Dendritic cell treated with granulocyte-macrophage colony-stimulating factor and Interleukin-4, amounts not matched to agents 40 ng/mL and 50 ng/mL, for 4 days (primary cell): ENCODE data around the gene ADCY9.
"Not testable (repeated sequence)": the region's sequence is repeated elsewhere in the genome, so short reads cannot be mapped to it uniquely, and the experiment has no call there.

Source experiments
- H3K27ac Mint-ChIP-seq: one replicate; pipeline ENCODE4 v1.8.0; 2022; ENCODE audit warnings: mild to moderate bottlenecking, mixed read lengths
- H3K27me3 Mint-ChIP-seq: one replicate; pipeline ENCODE4 v1.8.0; 2022; ENCODE audit warnings: mild to moderate bottlenecking, mixed read lengths
- H3K36me3 Mint-ChIP-seq: one replicate; pipeline ENCODE4 v1.8.0; 2022; ENCODE audit warnings: low read depth, mixed read lengths
- H3K4me1 Mint-ChIP-seq: one replicate; pipeline ENCODE4 v1.8.0; 2022; ENCODE audit warnings: low read depth, mixed read lengths
- H3K4me3 Mint-ChIP-seq: one replicate; pipeline ENCODE4 v1.8.0; 2022; ENCODE audit warnings: mild to moderate bottlenecking, moderate library complexity, mixed read lengths
- H3K9me3 Mint-ChIP-seq: one replicate; pipeline ENCODE4 v1.8.0; 2022; ENCODE audit warnings: mixed read lengths
- intact Hi-C: fragments of 100-400 bp; cut with micrococcal nuclease; formaldehyde crosslinking; loops from one replicate; pipeline ENCODE4 v1.15.0; 2022

Gene ADCY9

DNA sequence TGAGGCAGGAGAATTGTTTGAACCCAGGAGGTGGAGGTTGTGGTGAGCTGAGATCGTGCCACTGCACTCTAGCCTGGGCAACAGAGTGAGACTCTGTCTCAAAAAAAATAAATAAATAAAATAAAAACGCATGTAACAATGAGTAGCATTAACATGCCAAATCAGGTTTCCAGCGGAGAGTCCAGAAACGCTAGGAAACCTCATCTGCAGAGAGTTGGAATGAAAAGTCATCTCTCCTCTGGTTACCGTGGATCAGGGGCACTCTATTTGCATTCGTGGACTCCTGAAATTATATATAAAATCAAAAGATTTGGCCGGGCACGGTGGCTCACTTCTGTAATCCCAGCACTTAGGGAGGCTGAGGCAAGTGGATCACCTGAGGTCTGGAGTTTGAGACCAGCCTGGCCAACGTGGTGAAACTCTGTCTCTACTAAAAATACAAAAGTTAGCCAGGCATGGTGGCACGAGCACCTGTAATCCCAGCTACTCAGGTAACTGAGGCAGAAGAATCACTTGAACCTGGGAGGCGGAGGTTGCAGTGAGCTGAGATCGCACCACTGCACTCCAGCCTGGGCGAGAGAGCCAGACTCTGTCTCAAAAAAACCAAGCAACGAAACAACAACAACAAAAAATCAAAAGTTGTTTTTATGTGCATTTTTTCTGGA is 156.2 kb downstream of the ADCY9 start:
- peaks cover 46% of the 10 kb centered on the region for H3K27me3 Mint-ChIP-seq
- H3K9me3 Mint-ChIP-seq, H3K36me3 Mint-ChIP-seq, intact Hi-C loops: not testable (repeated sequence)
- H3K4me3 Mint-ChIP-seq, result peak overlapping the region; percentile 44
- peak overlapping the region; percentile 69 for H3K27ac Mint-ChIP-seq
- H3K4me1 Mint-ChIP-seq, result peaks cover 35% of the 10 kb centered on the region

DNA sequence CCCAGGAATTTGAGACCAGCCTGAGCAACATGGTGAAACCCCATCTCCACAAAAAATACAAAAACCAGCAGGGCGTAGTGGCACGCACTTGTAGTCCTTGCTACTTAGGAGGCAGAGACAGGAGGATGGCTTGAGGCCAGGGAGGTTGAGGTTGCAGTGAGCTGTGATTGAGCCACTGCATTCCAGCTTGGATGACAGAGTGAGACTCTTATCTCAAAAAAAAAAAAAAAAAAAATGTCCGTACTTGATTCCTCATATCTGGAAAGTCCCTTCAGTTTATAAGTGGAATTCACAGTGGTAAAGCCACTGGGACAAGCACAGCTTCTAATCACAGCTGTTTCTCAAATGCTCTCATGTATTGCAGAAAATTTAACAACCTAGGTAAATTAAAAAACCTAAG is 157.1 kb downstream of the ADCY9 start:
- H3K36me3 Mint-ChIP-seq, result no peaks in the 10 kb centered on the region
- no peak overlapping the region for H3K27ac Mint-ChIP-seq
- H3K9me3 Mint-ChIP-seq, result no peaks in the 10 kb centered on the region
- H3K4me1 Mint-ChIP-seq, result peaks cover 37% of the 10 kb centered on the region
- H3K27me3 Mint-ChIP-seq, result peaks cover 55% of the 10 kb centered on the region
- no peak overlapping the region for H3K4me3 Mint-ChIP-seq
- intact Hi-C loops, result no loop called here

DNA sequence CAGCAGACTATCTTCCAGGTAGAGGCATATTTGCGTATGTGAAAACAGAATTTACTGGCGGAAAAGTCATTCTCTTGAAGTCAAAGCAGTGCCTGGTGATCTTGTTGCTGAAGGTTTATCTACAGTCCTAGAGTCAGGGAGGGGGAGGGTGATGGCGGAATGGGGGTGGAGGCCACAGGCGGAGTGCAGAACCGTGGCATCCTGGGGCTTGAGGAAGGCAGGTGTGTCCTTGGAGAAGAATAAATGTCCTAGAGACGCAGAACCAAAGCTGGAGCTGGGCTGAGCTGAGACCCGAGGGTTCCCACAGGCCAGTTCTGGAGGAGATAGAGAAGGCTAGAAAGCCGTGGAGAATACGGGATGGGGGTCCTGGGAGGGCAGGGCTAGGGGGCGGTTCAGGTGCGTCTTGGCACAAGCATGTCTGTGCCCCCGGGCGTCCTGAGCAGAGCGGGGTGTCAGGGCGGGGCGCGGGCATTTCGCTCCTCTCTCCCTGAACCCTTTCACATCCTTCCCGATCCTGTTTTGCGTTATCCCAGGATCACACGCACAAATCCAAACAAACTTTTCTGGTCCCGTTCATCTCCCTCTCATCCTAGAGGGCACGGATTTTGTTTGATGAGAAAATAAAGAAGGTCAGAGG is 158.8 kb downstream of the ADCY9 start:
- Mint-ChIP-seq H3K4me1 (peaks cover 23% of the 10 kb centered on the region), H3K9me3 (no peaks in the 10 kb centered on the region), H3K27me3 (peaks cover 61% of the 10 kb centered on the region), H3K4me3 (no peak overlapping the region), H3K27ac (no peak overlapping the region), H3K36me3 (no peaks in the 10 kb centered on the region)
- intact Hi-C loops, result no loop called here

DNA sequence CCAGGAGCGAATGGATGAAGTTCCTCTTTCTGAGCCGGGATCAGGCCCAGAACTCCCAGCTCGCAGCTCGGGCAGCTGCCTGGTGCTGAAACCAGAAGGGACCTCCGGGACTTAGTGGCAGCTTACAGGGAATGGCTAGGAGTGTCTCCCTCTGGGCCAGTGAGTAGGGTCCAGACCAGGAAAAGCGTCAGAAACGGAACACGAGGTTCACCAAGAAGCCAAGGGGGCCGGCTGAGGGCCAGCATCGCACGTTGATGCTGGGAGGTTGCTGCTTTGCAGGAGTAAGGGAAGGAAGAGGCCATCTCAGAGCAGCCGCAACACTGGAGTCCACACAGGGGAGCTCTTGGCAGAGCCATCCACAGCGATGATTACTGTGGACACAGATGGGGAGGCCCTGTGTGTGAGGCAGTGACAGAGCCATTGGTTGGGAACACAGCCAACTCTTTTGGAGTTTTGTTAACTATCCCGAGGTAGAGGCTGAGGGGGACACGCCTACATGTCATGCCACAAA is 161.8 kb downstream of the ADCY9 start:
- H3K9me3 Mint-ChIP-seq, result no peaks in the 10 kb centered on the region
- H3K27me3 Mint-ChIP-seq, result peaks cover 75% of the 10 kb centered on the region
- H3K27ac Mint-ChIP-seq, result peak overlapping the region; percentile 51

DNA sequence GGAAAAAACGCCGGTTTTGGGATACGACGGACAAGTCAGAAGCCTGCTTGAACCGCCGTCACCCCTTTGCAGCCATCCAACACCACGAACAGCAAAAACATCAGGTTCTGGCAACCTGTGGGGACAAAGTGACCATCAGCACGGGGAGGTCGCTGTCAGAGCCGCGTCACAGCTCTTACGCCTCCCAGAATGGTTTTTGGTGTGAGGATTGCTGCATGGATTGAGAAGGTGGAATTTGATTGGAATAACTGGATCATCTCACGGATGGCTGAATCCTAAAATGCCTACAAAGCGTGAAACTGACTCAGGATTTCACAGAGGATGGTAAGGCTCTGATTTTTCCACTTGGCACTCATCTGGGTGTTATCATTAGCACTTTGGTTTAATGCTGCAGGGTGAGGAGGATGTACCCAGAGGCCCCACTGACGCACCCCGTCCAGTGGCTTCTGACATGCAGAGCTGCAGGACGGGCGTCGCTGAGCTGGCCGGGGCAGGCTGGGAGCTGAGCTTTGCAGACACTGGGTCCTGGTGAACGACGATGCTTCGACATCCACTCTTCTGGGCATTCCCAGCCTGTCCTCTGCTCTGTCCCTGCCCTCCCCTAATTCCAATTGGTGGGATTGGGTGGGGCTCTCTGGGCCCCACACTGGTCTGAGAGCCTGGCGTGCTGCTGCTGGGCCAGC is 162.4 kb downstream of the ADCY9 start:
- Mint-ChIP-seq H3K9me3 (no peaks in the 10 kb centered on the region), H3K36me3 (no peaks in the 10 kb centered on the region), H3K27ac (peak overlapping the region; percentile 51), H3K4me3 (no peak overlapping the region), H3K27me3 (peaks cover 78% of the 10 kb centered on the region), H3K4me1 (peaks cover 19% of the 10 kb centered on the region)
- intact Hi-C loops, result no loop called here

More for the DNA sequence above, 161.8 kb downstream of the ADCY9 start:
- H3K36me3 Mint-ChIP-seq, result no peaks in the 10 kb centered on the region
- intact Hi-C loops, result no loop called here
- peak overlapping the region; percentile 8 for H3K4me3 Mint-ChIP-seq
- peaks cover 19% of the 10 kb centered on the region for H3K4me1 Mint-ChIP-seq

DNA sequence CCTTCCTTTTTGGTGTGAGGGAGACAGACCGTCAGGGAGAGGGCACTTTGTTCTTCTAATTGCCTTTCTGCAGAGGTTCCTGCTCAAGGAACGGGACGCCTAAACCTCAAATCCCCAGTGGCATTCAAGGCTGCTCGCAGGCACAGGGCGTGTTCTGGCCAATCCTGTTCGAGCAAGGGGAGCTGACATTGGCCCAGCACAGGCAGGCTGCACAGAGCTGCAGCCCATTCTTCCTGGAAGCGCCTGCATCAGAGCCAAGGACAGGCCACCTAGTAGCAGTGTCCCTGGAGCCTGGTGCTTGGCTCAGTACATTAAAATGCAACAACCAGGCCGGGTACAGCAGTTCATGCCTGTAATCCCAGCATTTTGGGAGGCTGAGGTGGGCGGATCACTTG is 163.5 kb downstream of the ADCY9 start:
- Mint-ChIP-seq H3K27me3 (peaks cover 73% of the 10 kb centered on the region), H3K36me3 (no peaks in the 10 kb centered on the region), H3K4me3 (no peak overlapping the region), H3K9me3 (no peaks in the 10 kb centered on the region), H3K4me1 (peaks cover 19% of the 10 kb centered on the region), H3K27ac (no peak overlapping the region)
- intact Hi-C loops, result no loop called here

DNA sequence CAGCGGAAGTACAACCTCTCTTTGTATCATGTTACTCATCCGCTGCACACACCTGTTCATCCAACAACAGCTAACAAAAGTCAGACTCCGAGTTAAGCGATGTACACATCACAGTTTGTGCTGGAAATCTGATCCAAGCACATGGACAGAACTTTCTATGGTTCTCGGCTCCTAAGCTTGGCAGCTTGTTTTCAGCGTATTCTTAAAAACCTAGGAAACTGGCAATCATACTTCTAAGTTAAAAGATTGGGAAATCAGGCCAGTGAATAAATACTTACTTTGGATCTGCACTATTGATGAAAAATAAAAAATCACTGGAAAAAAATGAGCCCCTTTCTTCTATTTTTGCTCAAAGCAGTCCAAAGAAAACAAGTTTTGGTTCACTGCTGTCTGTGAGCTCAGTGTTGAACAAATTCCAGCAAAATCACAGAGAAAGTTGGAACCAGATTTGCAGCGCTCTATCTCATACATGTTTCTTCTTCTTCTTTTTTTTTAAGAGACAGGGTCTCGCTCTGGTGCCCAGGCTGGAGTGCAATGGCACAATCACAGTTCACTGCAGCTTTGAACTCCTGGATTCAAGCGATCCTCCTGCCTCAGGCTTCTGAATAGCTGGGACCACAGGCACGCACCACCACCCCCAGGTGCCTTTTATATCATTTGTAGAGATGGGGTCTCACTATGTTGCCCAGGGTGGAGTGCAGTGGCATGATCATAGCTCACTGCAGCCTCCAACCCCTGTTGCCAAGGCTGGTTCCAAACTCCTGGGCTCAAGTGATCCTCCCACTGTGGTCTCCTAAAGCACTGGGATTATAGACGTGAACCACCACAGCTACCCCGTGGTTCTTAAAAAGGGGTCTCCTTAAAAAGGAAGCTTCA is 164.1 kb downstream of the ADCY9 start:
- Mint-ChIP-seq H3K36me3 (no peaks in the 10 kb centered on the region), H3K4me3 (no peak overlapping the region), H3K4me1 (peaks cover 14% of the 10 kb centered on the region), H3K27ac (no peak overlapping the region), H3K27me3 (peaks cover 67% of the 10 kb centered on the region), H3K9me3 (no peaks in the 10 kb centered on the region)
- intact Hi-C loops, result no loop called here

DNA sequence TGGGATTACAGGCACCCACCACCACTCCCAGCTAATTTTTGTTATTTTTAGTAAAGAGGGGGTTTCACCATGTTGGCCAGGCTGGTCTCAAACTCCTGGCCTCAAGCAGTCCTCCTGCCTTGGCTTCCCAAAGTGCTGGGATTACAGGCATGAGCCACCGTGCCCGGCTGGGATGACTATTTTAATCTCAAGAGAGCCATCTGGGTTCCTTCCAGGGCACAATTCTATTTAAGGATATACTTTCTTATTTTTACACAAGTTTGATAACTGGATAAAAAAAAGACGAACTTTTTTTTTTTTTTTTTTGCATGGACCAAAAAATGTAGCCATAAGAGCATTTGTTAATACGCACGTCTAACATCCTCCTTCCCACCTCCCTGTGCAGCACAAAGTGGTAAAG is 164.9 kb downstream of the ADCY9 start:
- H3K36me3 Mint-ChIP-seq, intact Hi-C loops, H3K4me3 Mint-ChIP-seq, H3K9me3 Mint-ChIP-seq, H3K27ac Mint-ChIP-seq: not testable (repeated sequence)
- H3K27me3 Mint-ChIP-seq, result peaks cover 64% of the 10 kb centered on the region
- peaks cover 14% of the 10 kb centered on the region for H3K4me1 Mint-ChIP-seq

DNA sequence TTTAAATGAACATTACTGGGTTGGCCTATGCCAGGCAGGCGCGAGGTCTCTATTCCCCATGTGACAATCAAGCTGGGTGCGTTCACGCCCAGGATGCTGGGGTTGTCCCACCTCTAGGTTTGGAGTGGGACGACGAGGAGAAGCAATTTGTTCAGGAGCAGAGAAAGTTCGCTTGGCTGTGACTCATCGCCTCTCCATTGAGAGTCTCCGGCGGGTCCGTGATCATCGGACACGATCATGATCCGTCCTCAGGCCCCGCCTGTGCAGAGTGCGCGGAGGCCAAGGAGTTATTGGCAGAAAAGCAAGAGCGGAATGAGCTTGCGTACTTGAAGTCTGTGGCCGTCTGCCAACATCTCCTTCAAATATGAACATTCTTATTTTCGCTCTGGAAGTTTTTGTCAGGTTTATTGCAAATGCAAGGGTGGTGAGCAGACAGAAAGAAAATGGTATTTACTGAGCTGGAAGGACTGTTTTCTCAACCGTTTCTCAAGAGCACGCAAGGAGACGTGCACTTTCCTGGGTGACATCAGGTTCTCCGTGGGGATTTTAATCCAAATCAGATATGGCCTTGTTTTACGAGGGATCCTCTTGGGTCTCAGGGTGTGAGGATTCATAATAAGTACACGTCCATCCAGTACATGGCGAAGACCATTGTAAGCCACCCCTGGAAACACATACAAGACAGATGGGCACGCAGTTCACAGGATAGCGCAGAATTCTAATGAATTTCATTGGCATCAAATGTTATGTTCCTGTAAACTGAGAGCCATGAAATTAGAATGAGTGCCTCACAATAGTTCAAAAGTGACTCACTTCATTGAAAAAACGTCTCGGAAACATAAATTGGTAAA is 165.7 kb downstream of the ADCY9 start:
- H3K36me3 Mint-ChIP-seq, result no peaks in the 10 kb centered on the region
- intact Hi-C loops, result no loop called here
- H3K27me3 Mint-ChIP-seq, result peaks cover 62% of the 10 kb centered on the region
- H3K4me1 Mint-ChIP-seq, result peaks cover 14% of the 10 kb centered on the region
- H3K4me3 Mint-ChIP-seq, result no peak overlapping the region
- no peaks in the 10 kb centered on the region for H3K9me3 Mint-ChIP-seq
- H3K27ac Mint-ChIP-seq, result no peak overlapping the region

DNA sequence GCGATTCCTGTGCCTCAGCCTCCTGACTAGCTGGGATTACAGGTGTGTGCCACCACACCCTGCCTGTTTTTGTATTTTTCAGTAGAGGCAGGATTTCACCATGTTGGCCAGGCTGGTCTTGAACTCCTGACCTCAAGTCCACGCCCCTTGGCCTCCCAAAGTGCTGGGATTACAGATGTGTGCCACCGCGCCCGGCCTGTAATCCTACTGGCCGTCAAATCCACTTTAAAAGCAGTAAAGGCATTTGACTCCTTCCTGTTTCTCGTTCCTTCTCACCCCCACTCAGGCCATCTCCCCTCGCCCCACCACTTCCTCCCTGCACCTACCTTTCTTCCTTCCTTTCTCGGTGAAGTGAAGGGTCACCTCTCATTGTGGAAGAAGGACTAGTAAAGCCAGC is 166.3 kb downstream of the ADCY9 start:
- no peaks in the 10 kb centered on the region for H3K9me3 Mint-ChIP-seq
- H3K4me1 Mint-ChIP-seq, result peaks cover 14% of the 10 kb centered on the region
- no peak overlapping the region for H3K4me3 Mint-ChIP-seq
- H3K27ac Mint-ChIP-seq, result no peak overlapping the region
- no peaks in the 10 kb centered on the region for H3K36me3 Mint-ChIP-seq
- intact Hi-C loops, result no loop called here
- peaks cover 58% of the 10 kb centered on the region for H3K27me3 Mint-ChIP-seq

DNA sequence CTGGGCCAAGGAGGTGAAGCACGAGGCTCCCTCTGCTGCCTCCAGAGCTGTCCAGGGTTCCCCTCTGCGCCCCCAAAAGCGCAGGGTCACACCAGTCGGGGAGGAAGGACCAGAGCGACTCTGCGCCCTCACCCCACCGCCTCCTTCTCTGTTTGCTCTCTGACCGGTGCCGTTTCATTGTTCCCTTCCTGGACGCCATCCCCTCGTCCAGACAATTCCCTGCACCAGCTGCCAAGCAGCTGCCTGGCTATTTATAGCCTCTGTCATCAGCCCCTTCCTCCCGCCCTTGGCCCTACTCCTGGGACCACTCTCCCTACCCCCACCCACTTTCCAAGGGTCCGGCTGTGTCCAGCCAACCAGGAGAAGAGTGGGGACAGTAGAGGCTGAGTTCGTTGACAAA is 167.0 kb downstream of the ADCY9 start:
- H3K36me3 Mint-ChIP-seq, result no peaks in the 10 kb centered on the region
- no peak overlapping the region for H3K4me3 Mint-ChIP-seq
- intact Hi-C loops, result no loop called here
- H3K4me1 Mint-ChIP-seq, result peaks cover 9% of the 10 kb centered on the region
- no peak overlapping the region for H3K27ac Mint-ChIP-seq
- H3K9me3 Mint-ChIP-seq, result no peaks in the 10 kb centered on the region
- peaks cover 52% of the 10 kb centered on the region for H3K27me3 Mint-ChIP-seq

DNA sequence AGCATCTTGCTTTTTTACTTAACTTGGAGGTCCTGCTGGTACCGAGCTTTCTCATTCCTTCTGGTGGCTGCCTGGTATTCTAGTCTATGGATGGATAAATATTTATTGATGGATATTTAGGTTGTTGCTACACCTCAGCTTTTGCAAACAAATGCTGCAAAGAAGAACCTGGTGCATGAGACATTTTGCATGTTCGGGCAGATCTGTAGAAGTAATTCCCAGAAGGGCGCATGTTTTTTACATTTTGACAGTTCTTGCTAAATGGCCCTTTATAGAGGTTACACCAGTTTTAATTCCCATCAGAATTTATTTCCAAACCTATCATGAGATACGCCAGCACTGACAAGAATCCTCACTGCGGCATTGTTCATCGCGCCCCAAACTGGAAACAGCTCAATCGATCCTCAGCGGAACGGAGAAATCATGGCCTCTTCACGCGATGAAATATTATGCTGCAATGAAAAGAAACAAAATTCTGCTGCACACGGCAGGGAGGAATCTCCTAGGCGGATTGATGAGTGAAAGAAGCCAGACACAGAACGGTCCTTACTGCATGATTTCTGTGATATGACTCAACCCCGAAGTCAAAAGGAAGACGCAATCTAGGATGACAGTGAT is 167.8 kb downstream of the ADCY9 start:
- Mint-ChIP-seq H3K36me3 (no peaks in the 10 kb centered on the region), H3K4me3 (no peak overlapping the region), H3K9me3 (no peaks in the 10 kb centered on the region), H3K27me3 (peaks cover 48% of the 10 kb centered on the region), H3K27ac (no peak overlapping the region), H3K4me1 (peaks cover 6% of the 10 kb centered on the region)
- intact Hi-C loops, result no loop called here
